GM21717 (cell line): ENCODE results near the gene RANBP2.

Source experiments
- ATAC-seq: cut with Tn5 transposase; IDR thresholded peaks from one replicate; pipeline ENCODE4 v1.9.1; 2021; ENCODE audit warnings: mild to moderate bottlenecking, moderate library complexity; ENCODE audit not compliant: unreplicated experiment

Gene RANBP2

DNA sequence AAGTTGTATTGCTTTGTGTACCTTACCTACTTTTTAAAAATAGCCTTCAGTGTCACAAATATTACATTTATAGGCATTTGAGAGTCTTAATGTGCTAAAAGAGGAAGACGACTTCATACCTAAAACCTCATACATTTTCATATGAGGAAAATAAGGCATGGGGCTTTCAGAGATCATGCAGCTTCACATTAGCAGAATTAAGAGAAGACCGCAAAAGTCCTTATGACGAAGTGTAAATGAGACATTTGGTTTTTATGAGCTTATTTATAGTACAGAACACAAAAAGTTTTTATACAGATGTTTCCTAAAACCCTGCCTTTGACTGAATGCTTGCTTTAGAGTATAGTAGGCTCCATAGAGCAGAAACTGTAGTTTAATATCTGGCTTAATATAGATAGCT is 57.2 kb downstream of the RANBP2 start:
- peak; percentile 78 for ATAC-seq

DNA sequence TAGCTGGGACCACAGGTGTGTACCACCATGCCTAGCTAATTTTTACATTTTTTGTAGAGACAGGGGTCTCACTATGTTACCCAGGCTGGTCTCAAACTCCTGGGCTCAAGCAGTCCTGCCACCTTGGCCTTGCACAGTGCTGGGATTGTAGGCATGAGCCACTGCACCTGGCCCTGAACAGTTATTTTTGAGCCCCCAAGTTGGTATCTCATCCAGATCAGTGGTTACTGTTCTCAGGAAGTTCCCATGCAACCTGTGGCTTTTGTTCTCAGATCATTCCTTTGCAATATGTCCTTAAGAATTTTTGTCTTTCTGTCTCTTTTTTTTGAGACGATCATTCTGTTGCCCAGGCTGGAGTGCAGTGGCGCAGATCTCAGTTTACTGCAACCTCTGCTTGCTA is 59.6 kb downstream of the RANBP2 start:
- ATAC-seq: no peak

DNA sequence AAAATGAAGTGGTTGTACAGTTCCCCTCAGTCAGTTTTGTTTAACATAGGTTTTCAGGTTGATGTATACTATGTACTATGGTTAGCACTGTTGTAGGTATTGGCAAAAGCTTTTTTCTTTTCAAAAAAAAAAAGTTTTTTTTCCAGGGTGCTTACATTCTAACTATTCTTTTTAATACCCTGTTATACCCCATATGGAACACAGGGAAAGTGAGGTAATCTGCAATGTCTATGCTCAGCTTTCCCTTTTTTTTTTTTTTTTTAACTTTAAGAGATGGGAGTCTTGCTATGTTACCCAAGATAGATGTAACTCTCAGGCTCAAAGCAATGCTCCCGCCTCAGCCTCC is 66.7 kb downstream of the RANBP2 start:
- ATAC-seq: no peak

DNA sequence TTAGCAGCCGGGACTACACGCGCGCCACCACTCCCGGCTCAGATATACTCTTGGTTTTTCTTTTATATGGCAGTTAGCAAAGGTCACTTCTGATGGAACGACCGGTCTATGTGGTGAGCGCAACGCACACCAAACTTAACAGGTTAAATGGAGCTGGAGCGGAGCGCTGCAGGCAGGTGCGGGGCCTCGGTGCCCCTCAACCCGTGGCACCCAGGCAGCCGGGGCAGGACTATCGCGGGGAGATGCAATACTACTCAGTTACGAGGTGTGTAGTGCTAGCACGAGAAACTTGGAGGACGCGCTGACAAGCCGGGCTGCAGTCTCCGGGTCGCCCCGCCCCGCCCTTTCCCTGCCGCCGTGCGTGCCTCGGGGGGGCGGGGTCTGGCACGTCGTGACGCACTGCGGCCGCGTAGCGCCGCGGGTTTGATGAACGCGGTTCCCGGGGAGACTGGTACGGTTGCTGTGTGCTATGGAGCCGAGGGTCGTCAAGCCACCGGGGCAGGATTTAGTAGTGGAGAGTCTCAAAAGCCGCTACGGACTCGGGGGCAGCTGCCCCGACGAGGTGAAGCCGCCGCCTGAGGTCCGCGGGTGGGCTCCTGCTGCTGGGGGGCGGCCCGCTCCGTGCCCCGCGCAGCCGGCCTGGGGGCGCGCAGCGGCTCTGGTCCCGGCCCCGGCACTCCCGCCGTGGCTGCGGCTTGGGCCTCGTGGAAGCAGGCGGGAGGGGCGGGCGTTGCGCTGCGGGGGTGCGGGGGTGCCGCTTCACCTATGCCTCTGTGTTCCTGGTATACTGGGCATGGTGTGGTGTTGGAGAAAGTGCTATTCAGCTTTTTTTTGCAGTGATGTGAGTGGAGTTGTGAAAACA is 67.3 kb downstream of the RANBP2 start, which contains the start of gene CCDC138:
Gene CCDC138 (plus strand): TSS at position 418 of the 862 bp plus-strand sequence. CDS start 52 bp downstream, at position 470.
- ATAC-seq: peak; percentile 97

DNA sequence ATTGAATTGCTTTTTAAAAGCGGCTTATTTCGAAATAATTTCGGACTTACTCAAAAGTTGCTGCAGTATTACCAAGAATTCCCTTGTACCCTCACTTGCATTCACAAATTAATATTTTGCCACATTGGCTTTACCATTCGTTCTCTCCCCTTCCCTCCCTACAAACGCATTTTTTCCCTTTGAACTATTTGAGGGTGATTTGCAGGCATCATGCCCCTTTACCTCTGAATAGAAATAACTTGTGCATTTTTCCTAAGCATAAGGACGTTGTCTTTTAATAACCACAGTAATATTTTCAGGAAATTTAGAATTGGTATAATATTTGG is 67.9 kb downstream of the RANBP2 start:
- ATAC-seq: no peak

DNA sequence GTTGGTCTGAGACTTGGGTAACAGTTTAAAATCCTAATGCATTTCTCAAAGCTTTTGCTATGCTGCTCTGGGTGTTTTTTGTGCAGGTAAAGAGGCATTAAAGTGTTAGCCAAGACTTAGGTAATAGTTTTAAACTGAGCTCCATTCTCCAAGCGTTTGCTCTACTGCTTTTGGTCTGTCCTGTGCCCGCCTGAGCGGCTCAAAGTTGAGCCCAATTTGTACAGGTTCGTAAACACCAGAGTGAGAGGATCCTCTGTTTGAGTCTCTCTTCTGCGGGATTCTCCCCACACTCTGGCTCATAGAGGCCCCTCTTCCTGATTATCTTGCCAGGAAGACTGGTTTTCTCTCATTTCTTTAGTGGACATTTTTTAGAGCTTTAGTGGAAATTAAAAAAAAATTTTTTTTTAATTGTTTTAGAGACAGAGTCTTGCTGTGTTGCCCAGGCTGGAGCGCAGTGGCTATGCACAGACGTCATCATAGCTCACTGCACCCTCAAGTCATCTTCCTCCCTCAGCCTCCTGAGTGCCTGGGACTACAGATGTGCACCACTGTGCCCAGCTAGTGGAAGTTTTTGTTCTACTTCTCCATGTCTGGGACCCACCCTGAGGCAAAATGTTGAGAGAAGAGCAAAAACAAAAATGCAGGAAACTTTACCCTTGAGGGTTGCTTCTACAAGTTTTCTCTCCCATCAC is 83.9 kb downstream of the RANBP2 start:
- ATAC-seq: no peak

DNA sequence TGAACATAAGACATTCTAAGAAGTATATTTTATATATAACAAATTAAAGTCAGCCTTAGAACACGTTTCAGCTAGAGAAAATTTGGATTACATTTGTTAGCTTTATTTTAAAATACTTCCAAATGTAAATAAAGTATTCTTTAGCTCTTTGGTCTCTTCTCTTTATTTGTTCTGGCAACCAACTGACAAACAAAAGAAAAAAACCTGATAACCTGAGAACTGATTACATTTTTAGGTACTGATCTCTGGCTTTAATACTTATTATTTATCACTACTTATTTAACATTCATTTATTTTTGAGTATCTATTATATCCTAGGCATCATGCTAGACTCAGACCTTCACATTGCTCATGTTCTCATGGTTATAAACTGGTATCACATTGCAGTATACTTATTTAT is 85.8 kb downstream of the RANBP2 start:
- ATAC-seq: no peak

DNA sequence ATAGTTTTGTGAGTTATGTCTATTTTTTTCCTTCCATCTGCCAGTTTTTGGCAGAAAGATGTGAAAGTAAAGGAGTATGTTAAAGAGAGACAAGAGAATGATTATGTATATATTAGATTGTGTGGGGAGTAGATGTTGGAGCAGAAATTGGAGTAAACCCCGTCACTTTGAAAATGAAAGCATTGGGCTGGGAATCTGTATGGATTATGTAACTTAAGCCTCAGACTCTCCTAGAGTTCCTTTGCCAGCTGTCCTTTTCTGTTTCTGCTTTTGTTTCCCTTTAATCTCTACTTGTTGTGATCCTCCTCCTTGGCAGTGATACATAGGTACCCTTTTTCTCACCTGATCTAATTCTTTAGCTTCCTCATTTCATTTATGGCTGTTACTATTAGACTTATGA is 86.5 kb downstream of the RANBP2 start:
- ATAC-seq: no peak

DNA sequence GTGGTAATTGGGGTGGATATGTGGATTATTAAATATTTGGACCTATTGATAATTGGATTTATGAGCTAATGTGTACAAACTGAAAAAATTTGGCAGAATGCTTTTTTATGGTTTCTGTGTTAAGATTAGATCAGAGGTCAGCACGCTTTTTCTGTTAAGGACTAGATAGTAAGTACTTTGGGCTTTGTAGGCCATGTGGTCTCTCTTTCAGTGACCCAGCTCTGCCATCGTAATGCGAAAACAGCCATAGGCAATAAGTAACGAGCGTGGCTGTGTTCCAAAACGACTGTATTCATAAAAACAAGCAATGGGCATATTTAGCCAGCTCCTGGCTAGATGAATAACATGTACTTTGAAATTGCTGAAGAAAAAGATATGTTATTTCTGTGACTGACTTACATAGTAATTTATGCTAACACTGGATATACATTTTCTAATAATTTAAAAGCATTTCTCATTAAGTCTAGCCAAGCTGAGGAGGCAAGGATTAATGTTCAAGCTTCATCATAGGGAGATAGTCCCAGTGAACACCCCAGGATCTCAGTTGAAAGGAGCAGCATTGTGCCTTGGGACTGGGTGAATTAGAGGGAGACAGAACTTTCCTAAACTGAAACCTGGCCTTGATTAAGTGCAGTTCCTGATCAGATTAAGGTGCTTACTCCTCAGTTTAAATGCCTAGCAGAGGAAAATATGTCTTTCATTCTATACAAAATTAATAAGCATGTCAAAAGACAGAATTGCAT is 87.3 kb downstream of the RANBP2 start:
- ATAC-seq: no peak

DNA sequence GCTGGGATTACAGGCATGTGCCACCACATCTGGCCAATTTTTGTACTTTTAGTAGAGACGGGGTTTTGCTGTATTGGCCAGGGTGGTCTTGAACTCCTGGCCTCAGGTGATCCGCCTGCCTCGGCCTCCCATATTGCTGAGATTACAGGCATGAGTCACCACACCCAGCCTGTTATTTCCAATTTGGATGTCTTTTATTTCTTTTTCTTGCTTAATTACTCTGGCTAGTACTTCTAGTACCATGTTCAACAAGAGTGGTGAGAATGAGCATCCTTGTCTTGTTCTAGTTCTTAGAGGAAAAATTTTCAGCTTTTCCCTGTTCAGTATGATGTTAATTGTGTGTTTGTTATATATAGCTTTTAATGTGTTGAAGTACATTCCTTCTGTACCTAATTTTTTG is 90.7 kb downstream of the RANBP2 start:
- ATAC-seq: no peak

DNA sequence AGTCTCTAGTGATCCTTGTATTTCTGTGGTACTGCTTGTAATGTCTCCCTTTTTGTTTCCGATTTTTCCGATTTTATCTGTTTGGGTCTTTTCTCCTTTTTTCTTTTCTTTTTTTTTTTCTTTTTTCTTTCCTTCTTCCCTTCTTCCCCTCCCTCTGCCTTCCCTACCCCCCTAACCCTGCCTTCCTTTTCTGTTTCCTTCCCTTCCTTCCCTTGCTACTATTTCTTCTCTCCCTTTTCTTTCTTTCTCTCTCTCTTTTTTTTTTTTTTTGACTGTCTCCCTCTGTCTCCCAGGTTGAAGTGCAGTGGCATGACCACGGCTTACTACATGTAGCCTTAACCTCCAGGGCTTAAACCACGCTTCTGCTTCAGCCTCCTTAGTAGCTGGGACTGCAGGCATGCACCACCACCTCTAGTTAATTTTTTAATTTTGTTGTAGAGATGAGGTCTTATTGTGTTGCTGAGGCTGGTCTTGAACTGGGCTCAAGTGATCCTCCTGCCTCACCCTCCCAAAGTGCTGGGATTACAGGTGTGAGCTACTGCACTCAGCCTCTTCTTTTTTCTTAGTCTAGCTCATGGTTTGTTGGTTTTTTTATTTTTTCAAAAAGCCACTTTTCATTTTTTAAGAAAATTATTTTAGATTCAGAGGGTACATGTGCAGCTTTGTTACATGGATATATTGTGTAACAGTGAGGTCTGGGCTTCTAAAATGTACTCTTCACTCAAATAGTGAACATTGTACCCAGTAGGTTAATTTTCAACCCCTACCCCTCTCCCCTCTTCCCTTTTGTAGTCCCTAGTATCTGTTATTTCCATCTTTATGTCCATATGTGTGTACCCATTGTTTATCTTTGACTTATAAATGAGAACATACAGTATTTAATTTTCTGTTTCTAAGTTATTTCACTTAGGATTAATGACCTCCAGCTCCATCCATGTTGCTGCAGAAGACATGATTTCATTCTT is 92.0 kb downstream of the RANBP2 start:
- no peak for ATAC-seq

DNA sequence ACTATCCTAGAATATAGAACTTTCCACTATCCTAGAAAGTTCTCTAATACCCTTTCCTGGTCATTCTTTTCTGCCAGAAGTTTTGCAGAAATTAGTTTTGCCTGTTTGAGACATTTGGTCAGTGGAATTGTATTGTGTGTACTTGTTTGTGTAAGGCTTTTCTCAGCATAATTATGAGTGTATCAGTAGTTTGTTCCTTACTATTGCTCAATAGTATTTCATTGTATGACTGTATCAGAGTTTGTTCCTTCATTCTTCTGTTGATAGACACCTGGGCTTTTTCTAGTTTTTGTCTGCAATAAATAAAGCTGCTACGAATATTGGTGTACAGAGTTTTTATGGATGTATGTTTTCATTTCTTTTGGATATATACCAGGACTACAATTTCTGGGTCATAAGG is 94.5 kb downstream of the RANBP2 start:
- ATAC-seq: no peak

DNA sequence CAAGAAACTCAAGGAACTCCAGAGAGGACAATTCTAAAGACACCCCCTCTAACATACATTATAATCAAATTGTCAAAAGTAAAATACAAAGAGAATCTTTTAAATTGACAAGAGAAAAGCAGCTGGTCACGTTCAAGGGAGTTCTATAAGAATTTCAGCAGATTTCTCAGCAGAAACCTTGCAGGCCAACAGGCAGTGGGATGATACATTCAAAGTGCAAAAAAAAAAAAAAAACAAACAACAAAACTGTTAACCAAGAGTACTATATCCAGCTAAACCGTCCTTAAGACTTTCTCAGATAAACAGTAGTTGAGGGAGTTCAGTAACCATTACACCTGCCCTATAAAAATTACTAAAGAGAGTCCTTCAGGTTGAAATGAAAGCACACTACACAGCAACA is 101.2 kb downstream of the RANBP2 start:
- no peak for ATAC-seq

DNA sequence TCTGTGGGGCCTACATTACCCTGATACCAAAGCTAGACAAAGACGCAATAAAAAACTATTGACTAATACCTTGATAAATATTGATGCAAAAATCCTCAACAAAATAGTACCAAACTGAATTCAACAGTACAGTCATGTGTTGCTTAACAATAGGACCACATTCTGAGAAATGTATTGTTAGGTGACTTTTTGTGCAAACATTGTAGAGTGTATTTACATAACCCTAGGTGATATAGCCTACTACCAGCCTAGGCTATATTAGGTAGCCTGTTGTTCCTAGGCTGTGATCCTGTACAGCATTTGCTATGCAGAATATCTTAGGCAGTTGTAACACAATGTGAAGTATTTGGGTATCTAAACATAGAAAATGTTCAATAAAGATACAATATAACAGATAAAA is 104.0 kb downstream of the RANBP2 start:
- no peak for ATAC-seq

DNA sequence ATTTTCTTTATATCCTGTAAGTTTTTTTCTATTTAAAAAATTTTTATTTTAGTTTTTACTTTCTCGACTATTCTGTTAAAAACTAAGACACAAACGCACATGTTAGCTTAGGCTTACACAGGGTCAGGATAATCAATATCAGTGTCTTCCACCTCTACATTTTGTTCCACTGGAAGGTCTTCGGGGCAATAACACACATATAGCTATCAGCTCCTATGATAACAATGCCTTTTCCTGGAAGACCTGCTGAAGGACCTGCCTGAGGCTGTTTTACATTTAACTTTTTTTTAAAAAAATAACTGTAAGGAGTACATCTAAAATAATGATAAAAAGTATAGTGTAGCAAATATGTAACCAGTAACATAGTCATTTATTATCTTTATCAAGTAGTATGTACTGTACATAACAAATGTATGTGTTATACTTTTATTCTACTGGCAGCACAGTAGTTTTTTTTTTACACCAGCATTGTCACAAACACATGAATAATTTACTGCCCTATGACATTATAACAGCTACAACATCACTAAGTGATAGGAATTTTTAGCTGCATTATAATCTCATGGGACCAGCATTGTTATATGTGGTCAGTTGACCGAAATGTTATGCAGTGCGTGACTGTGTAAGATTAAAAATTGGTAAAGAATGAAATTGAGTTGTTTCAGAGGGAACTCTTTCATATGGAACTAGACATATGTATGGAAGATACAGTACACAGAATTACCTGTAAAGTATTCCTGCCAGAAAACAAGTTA is 105.2 kb downstream of the RANBP2 start:
- ATAC-seq: no peak

DNA sequence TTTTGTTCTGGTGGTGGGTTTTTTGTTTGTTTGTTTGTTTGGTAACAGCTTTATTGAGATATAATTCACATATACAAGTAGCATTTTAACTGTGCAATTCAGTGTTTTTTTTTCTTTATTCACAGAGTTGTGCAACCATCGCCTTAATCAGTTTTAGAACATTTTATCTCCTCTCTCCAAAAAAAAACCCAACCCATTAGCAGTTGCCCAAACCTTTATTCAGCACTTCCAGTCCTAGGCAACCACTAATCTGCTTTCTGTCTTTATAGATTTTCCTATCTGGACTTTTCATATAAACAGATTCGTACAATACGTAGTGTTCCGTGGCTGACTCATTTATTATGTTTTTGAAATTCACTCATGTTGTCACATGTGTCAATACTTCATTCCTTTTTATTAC is 106.0 kb downstream of the RANBP2 start:
- no peak for ATAC-seq

DNA sequence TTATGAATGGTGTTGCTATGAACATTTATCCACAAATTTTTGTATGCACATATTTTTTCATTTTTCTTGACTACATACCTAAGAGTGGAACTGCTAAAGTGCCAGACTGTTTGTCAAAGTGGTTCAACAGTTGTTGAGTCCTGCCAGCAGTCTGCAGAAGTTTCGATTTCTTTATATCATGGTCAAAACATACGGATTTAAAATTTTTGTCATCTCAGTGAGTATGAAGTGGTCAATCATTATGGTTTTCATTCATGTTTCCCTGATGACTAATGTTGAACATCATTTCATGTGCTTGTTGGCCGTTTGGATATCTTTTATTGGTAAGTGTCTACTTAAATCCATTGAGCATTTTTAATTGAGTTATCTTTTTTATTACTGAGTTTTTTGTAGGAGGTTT is 106.5 kb downstream of the RANBP2 start:
- ATAC-seq: no peak

DNA sequence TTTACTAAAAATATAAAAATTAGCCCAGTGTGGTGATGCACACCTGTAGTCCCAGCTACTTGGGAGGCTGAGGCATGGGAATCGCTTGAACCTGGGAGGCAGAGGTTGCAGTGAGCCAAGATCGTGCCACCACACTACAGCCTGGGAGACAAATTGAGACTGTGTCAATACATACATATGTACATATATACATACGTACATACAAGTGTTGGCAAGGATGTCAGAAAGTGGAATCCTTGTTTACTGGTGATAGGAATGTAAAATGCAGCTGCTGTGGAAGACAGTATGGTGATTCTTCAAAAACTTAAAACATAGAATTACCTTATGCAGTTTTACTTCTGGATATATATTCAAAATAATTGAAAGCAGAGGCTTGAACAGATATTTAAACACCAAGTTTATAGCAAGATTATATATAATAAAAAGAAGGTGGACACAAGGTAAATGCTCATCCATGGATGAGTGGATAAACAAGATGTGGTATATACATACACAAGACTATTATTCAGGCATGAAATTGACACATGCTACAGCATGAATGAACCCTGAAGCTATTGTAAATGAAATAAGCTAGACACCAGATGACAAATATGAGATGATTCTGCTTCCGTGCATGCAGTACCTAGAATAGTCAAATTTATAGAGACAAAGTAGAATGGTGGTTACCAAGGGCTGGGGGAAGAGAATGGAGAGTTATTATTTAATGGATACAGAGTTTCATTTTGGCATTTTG is 110.5 kb downstream of the RANBP2 start:
- no peak for ATAC-seq

DNA sequence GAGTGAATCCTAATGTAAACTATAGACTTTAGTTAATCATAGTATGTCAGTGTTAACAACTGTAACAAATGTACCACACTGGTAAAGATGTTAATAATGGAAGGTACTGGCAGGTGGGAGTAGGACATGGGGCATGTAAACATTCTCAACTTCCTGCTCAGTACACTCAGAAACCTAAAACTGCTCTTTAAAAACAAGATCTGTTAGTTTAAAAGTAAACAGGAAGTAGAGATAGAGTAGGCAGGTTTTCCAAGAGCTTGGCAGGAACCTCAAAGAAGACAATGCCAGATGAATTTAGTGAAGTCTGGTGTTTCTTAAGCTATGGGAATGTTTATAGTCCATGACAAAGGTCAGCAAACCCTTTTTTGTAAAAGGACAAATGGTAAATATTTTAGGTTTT is 113.9 kb downstream of the RANBP2 start:
- ATAC-seq: no peak
